GM03348 (cell line): Measurements from ENCODE around the gene GPR161.
"Not testable (repeated sequence)": the region's sequence is repeated elsewhere in the genome, so short reads cannot be mapped to it uniquely, and the experiment has no call there.

ENCODE experiments used
- DNase-seq: peaks from one replicate; pipeline ENCODE4 v3.0.0; 2012; ENCODE audit warnings: low spot score

Gene GPR161

DNA sequence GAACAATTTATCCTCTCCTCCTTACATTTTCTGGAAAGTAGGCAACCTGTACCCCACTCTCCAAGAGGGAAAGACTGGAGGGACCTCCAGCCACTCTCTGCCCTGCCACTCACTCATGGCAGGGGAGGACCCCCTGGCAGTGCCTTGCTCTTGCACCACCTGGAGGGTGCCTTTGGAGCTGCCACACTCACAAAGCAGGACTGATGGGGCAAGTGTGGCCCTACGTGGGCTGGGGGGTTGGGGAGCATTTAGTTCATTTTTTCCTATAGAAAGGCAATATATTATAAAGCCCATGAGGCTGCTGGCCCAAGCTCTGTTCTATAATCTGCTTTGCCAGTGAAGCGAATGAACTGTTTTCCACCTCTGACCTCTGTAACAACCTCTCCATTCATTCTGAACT, 50.3 kb downstream of the GPR161 start:
- DNase-seq = no peak

DNA sequence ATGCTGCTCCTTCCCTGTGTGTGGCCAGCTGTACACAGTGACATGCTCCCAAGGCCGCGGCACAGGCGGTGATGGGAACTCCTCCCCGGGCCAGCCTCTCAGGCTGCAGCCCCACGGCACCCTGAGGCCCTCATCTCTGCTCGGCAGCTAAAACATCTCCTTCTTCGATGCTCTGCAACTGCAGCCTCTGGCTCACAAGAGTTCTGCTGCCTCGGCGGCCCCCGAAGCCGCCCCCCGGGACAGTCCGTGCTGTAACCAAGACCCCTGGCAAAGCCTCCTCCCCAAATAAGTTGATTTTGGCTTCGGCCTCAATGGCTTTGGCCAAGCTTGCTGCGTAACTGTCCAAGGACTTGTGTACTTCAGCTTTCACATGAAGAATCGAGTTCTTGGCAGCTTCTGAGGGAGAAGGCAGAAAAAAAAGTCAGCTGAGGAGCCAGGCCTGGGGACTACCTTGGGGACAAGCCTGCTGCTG, 51.3 kb downstream of the GPR161 start:
- no peak for DNase-seq

DNA sequence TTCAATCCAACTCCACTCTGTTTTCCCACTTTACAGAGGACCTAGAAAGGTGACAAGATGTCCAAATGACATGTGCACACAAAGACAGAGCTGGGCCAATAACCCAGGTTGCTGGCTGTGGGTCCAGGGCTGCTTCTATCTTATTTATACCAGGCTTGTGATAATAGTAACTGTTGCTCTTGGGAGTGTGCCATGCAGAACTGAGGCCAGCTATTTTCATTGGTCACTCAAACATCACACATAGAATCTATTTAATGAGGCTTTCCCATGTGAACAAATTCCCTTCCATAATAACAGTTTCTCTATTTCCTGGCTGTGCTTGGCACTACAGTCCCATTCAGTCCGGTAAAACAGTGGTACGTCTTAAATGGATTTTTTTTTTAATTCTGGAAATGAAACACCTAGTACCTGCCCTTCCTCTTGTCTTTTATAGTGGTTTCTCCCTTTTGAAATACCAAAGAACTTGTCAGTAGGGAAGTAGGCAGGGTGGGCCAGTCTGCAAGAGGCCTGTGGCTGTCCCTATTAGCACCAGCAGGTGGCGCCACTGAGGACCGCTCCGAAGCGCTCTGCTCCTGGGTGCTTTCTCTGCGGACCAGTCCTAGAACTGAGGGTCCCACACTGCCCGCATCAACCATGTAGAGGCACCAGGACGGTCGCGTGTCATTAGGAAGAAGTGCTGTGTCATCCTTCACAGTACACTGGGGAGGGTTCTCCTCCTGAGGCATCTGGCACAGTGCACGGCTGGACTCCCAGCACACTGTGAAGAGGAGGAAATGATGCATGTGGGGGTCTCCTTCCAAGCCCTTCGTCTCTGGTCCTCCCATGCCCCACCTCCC, 52.1 kb downstream of the GPR161 start:
- DNase-seq = peak; percentile 73

DNA sequence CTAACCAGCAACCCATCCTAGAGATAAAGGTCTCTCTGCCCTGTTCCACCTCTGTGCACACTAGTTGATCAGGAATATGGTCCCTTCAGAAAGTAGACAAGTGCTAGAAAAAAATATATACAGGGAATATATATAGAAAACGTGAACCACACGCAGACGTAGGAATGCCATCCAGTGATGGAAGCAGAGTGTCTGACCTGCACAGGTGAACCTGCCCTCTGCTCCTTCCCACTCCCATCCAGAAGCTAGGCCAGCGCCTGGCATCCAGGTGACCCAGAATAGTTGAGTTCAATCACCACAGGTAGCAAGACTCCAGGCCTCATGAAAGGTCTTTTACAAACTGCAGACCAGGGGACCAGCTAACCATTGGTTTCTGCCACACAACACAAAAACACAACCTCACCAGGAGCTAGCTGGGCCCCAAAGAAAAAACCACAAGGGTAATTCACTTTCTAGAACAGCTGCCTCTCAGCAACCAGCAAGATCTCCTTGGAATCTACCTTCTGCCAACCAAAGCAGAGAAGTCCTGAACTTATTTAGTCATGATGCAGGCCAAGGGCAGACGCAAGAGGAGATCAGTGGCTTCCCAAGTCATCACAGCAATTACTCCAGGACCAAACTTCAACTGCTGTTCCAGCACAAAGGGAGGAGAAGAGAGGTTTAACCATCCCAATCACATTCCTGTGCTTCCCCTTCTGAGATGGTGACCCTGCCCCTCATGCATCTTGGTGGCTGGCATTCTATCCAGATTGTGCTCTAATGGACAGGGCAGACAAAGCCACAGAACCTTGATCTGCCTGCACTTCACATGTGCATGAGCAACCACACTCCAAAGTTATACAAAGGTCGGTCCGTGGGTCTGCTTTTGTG, 53.0 kb downstream of the GPR161 start:
- no peak for DNase-seq

DNA sequence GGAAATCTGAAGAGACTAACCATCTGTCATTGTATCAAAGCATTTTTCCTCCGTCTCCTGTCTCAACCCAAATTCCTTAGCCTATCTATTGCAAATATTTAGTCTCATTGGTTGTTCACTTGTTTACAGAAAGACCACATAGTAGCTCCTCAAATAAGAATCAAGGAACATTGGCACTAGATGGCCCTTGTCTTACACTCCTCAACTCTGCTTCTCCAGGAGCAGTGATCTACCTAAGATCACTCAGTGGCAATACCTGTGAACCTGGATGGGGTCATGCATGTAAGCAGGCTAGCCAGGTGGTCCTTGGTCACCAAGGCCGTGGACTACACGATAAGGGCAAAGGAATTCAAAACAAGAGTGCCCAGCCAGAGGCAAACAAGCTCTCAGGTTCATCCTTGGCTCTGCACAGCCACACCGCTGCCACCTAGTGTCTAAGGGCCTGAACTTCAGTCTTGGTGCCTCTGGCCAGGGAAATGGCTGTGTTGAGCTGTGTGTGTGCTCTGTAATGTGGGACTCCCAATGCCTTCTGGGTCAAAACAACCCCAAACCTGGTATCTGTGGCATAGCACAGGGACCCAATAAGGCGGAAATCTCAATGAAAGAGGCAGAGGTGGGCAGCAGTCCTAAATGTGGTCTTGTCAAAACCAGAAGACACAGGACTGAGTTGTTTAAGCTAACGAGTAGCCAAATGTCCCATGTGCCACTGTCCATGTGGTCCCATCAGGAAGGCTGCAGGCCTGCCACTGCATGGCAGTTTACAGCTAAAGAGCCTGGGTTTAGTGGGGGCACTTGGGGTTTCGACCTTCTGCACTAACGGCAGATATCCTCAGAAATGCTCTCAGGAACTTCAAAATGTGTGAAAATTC, 54.5 kb downstream of the GPR161 start:
- peak; percentile 87 for DNase-seq

DNA sequence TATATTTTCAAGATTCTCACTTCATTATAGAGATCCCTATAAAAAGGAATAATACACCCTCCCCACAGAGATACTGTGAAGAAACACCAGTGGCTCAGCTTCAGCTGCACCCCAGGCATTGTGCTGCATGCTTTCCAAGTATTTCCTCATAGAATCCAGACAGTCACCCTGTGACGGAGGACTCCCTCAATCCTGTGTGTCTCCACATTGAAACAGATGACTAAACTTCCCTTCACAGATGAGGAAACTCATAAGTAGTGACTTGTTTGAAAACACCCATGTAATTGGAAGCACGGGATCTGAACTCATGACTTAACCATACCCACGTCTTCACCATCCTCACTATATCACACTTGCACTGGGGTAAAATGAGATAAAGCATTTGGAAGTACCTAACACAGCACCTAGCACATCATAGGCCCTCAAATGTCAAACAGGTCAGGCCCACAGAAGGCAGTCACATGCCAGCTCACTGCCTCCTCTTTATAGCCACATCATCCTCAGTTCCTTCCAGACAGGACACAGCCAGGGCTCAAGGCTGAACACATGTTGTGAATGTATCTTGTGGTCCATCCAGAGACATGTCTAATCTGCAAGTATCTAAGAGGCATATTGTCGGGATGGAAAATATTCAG, 55.2 kb downstream of the GPR161 start:
- DNase-seq = peak; percentile 87

DNA sequence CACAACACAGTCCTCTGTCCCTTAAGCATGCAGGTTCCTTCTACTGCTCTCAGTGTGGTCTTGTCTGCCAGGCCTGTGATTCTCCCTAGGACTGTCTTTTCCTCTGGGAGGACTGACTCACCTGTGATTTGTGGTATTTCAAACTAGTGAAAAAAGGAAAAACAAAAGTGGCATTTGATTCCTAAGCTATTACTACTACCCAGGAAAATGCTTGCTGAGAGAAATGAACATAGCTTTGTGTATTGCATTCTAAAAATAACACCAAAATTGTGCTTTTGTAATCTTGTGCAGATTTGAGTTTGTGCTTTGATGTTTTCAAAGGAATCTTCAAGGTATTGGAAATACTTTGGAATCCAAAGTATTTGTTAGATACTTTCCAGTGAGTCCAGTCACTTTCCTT, 57.0 kb downstream of the GPR161 start:
- peak; percentile 61 for DNase-seq

DNA sequence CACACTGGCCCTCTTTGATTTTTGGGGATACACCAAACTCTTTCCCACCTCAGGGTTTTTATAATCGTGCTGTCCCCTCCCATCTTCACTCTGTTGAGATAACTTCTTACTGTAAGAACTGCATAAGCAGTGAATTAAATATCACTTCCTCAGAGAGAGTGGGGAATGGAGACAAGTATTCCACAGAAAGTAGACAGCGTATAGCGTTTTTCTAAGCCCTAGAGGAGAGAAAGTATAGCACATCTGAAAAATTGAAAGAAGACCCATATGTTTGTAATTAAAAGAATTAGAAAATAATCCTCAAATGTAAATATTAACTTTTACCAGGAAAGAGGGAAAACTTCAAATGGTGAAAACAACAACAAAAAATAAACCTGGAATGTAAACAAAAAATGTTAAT, 67.3 kb downstream of the GPR161 start:
- DNase-seq = no peak

DNA sequence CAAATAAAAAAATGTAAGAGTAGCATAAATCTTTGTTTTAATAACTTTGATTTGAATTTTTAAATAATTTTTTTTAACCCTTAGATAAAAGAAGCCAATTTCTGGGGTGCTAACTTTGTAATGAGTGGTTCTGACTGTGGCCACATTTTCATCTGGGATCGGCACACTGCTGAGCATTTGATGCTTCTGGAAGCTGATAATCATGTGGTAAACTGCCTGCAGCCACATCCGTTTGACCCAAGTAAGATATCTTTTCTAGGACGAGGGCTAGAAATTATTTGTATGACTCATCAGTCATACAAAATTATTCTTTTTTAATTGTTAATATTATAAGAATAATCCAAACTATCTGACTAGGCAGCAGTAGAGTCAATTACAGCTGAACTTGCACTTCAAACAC, 71.2 kb downstream of the GPR161 start:
- DNase-seq = no peak

DNA sequence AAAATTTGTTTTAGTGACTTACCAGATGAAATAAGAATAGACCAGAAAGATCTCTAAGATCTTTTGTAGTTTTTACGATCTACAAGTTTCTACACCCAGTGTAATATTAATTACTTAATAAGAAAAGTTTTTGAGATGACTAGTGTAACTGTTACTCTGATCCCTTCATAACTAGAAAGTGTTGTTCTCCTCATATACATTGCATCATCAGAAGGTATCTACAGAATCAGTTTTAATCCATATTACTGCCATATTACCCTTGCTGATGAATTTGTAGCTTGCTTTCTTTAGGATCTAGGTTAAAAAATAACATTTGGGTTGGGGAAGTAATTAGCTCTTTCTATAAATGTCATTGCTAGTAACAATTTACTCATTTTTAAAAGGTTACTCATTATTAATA, 72.5 kb downstream of the GPR161 start:
- no peak for DNase-seq

DNA sequence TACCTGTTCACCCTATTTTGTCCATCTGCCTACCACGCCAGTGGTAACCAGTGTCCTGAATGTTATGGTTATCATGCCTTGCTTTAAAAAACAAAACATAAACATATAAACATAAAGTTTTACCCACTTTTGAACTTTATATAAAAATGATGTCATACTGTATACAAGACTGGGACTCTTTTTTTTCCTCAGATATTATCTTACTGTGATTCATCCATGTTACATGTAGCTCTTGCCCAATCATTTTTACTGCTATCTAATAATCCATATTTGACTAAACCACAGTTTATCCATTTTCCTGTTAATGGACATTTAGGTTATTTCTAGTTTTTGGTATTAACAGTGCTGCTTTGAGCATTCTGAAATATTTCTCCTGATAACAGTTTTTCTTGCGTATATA, 78.8 kb downstream of the GPR161 start:
- DNase-seq = peak; percentile 23

DNA sequence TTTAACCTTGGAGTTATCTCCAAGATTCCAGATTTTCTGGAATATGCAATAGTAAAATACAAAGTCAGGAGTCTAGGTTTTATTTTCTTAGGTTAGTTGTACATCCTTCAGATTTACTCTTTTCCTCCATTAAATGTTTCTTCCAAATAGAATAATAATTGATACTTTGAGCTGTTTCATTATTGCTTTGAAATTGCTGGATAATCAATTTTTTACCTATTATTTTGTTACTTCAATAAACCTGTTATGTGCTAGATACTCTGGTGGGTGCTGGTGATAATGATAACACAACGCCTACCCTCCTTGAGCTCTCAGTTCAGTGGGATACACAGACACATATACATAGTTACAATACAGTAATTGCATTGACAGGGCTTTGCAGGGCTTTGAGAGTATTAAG, 79.4 kb downstream of the GPR161 start:
- DNase-seq = no peak

DNA sequence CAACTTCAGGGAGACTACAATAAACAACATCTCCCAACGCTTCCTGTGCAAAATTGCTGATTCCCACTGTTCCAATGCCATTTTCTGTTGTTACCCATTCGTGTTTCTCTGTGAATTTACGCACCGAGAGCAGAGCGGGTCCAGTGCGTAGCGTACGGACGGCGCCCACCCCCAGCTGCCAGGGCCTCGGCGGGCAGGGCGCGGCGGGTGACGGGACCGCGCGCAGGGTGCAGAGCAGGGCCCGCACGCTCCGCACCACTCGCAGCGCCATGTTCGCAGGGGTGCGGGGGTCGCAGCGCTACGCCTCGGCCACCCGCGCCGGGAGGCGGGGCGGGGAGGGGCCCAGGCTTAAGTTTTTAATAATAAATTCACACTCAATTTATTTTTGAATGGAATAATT, 80.6 kb downstream of the GPR161 start:
- not testable (repeated sequence) for DNase-seq

DNA sequence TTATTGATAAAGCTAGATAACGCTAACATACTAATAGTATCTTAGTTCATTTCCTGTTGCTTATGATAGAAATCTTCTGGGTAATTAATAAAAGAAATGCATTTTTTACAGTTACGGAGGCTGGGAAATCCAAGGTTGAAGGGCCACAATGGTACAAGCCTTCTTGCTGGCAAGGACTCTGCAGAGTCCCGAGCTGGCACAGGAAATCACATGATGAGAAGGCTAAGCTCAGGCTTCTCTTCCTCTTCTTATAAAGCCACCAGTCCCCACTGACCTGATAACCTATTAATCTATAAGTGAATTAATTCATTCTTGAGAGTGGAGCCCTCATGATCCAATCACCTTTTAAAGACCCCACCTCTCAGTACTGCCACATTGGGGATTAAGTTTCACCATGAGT, 82.6 kb downstream of the GPR161 start:
- DNase-seq = no peak

DNA sequence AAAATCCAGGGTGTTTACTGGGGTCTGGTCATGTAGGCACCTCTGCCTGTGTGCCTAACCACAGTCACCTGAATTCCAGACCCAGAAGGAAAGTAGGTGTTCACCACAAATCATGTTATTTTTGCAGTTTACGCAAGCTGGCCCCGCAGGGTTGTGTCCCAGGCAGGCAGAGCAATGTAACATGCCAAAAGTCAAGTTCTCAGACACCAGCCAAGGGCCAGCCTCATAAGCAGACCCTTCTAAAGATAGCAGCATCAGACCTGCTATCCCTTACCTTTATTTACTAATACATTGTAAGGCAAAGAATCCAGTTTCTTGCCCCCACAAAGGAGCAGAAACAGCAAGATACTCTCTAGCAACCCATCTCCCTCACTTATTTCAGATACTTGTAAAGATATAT, 83.0 kb downstream of the GPR161 start:
- DNase-seq = no peak

DNA sequence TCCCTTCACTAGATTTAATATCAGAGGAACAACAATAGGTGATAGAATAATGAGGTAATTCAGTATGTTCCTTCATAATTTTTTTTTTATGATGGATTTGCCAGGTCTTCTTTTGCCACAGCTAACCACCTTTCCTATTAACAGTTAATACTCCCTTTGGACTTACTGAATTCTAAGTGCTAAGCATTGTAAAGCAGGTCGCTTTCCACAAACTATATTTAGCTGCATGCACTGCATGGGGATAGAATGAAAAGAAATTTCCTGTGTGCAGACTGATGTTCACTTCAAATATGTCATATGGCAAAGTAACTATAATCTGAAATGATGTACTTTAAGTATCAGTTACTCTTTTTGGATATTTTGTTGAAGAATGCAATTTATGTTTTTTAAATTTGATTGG, 85.8 kb downstream of the GPR161 start:
- DNase-seq = no peak

DNA sequence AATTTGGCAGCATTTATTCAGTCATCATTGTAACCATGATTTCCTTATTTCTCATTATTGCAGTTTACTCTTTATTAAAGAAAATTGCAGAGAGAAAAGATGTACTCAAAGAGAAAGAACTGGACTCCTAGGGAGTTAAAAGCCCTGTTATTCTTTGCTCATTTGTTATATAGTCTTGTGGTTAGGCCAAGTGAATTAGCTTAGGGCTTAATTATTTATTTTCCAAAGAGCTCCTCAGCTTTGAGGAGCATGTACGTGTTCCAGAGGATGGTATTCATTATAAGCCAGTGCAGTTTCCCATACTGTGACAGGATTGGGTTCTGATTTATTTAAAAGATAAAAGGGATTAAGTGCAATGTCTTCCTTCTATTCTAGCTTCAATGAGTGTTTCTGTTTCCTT, 86.4 kb downstream of the GPR161 start:
- DNase-seq = no peak

DNA sequence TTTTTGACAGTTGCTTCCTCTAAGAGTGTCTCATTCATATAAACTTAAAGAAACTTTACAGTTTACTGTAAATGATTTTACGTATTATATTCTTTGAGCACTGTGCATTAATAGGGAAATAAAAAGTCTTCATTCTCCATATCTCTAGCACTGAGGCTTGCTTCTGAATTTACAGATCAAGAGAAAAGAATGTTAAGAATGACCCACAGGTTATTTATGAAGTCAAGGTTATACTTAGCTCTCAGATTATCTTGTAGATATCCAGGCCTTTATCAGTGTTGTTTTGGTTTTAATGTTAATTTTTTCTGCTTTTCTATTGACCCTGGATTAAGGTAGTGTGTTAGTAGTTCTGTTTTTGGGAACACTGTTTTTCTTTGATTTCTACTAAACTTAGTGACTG, 91.4 kb downstream of the GPR161 start:
- no peak for DNase-seq

DNA sequence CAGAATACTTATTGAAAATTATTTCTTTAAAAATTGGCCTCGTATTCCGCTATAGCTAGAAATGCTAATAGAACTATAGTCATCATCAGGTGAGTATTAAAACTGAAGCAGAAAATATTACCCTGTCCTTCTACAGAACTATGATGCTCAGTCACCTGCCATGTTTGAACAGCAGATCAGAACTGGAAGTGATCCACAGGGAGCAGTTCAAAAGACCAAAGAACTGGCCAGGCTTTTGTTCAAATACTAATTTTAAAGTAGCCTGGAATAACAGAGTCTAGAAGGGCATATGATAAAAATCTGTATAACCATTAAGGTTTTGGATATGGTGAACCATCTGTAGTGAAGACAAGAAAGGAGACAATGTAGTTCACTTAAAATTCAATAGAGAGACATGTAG, 94.4 kb downstream of the GPR161 start:
- no peak for DNase-seq

DNA sequence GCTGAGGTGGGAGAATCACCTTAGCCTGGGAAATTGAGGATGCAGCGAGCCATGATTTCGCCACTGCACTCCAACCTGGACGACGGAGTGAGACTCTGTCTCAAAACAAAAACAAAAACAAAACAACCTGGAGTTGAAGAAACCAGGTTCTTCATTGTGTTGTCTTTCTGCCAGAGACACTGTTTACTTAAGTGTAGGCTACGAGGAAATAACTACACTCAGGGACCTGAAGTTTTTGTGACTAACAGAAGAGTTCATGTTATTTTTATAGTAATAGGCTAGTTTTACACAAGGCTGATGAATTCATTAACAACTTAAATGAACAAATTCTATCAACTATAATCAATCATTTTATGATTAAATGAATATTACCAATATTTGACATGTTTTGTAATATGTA, 101.4 kb downstream of the GPR161 start:
- DNase-seq = no peak

DNA sequence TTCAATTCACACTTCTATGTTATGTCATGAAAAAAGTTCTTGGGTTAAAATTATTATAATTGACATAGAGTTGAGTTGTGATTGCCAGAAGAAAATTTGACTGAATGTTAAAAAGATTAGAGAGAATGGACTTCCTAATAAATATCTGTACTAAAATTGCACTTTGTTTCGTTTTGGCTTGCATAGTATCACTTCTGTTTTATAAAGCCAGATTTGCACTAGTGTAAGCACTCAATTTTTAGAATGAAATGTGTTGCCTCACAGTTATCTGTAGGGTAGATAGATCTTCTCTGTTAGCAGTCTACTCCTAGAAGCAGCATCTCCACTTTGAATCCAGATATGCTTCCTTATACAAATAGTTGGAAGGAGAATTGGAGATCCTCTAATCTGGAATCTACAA, 104.7 kb downstream of the GPR161 start:
- DNase-seq = no peak

DNA sequence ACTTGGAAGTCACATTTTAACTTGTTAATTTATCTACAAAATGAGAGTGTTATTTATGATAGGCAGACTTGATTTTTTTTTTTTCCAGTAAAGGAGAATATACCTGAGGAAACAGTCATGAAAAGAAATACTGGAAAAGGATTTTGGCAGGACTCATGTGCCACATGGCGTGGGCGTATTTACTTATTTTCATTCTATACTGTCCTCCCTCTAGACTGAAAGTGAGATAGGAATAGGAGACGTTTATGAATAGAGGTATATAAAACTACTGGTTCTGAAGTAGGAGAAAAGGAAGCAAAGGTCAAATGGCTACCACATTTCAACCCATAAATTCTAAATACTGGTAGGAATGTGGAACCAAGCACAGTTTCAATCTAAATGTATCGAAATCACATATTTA, 105.1 kb downstream of the GPR161 start:
- DNase-seq = no peak
